Choroid plexus epithelial cell (primary cell): ENCODE measurements around the gene NECTIN1.

Experiments
- DNase-seq: peaks from one replicate; pipeline ENCODE4 v3.0.0-alpha.2; 2010; ENCODE audit warnings: low read depth
- H3K4me3 ChIP-seq: 2 replicates; pipeline ENCODE4 v1.5.1; 2011; ENCODE audit warnings: low read depth, mild to moderate bottlenecking, control low read depth, low read length, moderate library complexity
- CTCF ChIP-seq: conservative IDR thresholded peaks from 2 replicates; pipeline ENCODE4 v1.5.1; 2011; ENCODE audit warnings: low read depth, mild to moderate bottlenecking, control low read depth, inconsistent platforms, low read length, moderate library complexity

NECTIN1 gene, protein sequence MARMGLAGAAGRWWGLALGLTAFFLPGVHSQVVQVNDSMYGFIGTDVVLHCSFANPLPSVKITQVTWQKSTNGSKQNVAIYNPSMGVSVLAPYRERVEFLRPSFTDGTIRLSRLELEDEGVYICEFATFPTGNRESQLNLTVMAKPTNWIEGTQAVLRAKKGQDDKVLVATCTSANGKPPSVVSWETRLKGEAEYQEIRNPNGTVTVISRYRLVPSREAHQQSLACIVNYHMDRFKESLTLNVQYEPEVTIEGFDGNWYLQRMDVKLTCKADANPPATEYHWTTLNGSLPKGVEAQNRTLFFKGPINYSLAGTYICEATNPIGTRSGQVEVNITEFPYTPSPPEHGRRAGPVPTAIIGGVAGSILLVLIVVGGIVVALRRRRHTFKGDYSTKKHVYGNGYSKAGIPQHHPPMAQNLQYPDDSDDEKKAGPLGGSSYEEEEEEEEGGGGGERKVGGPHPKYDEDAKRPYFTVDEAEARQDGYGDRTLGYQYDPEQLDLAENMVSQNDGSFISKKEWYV

DNA sequence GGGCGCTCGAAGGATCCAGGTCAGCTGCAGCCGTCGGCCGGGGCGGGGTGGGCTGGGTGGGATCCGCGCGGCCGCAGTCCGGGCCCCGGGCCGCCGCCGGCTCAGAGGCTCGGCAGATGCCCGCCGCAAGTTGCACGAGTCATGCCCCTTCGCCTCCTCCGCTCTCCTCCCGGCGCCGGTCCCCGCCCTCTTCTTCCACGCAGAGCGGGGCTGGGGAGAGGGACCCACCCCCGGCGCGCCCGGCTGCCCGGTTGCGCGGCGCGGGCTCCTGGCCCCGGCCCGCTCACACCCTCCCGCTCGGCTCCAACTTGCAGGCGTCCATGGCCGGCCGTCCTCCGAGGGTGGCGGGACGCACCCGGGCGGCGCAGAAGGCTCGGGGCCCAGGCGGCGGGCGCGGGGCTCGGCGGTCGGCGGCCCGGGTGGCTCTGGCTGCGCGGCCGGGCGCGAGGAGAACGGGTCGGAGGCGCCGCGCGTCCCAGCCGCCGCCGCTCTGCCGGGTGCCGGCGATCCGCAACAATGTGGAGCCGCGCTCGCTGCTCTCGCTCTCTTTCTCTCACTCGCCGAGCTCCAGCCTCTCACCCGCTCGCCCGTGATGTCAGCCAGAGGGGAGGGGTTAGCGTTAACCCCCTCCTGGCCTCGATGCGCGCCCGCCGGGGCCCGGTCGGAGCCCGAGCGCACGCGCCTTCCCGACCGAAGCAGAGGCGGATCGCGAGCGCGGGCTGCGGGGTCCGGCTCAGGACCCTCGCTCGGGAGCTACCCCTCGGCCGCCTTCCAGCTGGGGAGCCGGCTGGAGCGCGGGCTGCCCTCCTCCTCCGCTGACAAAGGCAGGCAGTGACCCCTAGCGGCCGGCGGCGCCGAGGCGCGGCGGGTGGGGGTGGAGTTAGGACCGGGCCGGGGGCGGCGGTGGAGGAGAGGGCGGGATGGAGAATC, at the start of gene NECTIN1:
NECTIN1 (minus strand) TSS at position 550 of the 930 bp plus-strand sequence. CDS start 647 bp downstream, outside the sequence.
- peak within 1 kb of the TSS; percentile 63 for H3K4me3 ChIP-seq
- peak; percentile 58 for TF ChIP-seq CTCF
- DNase-seq, result peak; percentile 84

GRCh38 chr11:119778391-119779194, 49.6 kb upstream of the NECTIN1 start:
- H3K4me3 ChIP-seq, result no peak overlapping the region
- DNase-seq, result no peak
- TF ChIP-seq CTCF, result no peak

DNA sequence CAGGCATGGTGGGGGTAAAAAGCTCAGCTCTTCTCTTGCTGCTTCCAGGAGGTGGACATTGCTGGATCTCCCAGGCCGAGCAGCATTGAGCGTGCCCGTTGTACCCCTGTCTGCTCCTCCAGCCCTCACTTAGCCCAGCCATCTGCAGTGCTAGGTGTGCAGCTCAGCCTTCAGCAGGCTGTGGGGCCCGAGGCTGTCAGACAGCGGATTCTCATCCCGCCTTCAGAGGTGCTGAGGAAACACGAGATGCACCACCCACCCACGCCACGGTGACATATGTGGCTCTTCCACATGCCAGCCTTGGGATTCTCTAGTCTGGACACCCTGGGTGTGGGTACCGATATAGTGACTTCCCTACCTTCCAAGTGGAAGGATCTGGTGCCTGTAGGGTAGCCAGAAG, 48.9 kb upstream of the NECTIN1 start:
- no peak overlapping the region for H3K4me3 ChIP-seq
- TF ChIP-seq CTCF, result no peak

DNA sequence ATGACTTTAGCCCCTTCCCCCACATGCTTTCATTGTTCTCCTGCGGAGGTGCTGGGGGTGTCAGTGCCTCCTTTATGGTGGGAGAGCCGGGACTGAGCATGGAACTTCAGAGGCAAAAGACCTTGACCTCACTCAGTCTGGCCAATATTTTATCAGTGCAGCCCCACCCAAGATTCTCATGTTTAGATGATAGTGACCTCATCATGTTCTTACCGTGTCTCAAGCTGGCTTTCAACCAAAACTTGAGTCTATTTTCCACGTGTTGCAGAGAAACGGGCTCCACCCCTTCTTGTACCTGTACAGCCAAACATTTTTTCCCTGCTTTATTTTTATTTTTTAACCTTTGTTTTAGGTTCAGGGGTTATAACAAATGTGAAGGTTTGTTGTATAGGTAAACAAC, 47.7 kb upstream of the NECTIN1 start:
- no peak overlapping the region for H3K4me3 ChIP-seq
- no peak for DNase-seq
- no peak for TF ChIP-seq CTCF

More for the DNA sequence above, 48.9 kb upstream of the NECTIN1 start:
- no peak for DNase-seq

DNA sequence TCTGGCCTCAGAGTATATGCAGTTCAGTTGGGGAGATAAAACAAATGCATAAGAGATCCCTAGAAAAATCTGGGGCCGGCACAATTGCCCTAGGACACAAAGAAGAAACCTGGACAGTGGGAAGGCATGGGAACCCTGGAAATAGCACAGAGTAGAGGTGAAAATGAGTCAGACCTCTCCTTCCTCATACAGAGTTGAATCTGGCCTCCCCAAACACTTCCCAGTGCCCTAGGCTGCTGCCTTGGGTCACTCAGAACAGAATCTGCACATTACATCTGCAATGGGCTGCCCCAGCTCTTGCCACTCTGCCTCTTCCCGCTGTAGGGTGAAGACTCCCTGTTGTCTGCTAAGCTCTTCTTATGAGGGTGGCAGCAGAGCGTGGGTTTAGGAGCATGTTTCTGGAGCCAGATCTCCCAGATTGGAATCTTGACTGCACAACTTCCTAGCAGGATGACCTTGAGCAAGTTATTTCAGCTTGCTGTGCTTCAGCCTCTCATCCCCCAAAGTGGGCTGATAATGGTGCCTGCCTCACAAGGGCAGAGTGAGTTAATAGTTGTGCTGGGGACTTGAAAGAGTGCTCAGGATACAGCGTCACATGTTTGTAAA, 47.1 kb upstream of the NECTIN1 start:
- TF ChIP-seq CTCF, result no peak
- DNase-seq, result no peak
- no peak overlapping the region for H3K4me3 ChIP-seq

GRCh38 chr11:119774172-119774763, 45.3 kb upstream of the NECTIN1 start:
- DNase-seq, result peak; percentile 50
- TF ChIP-seq CTCF, result no peak
- H3K4me3 ChIP-seq, result no peak overlapping the region
